Heart left ventricle (tissue), 16 donors: ENCODE data around the gene LPAR3. TPM values are rescaled to one million over a fixed set of nuclear protein-coding genes. Genes with fewer than 3 reads are reported as not detected.

Source experiments
- ATAC-seq, 4 donors: fragments of 200-7000 bp; cut with Tn5 transposase; one replicate each; pipeline ENCODE4 v1.9.1; 2020 to 2022; ENCODE audit warnings: moderate library complexity in 4 of 4, mild to moderate bottlenecking in 3 of 4, moderate number of reproducible peaks in 1 of 4
- DNase-seq, 5 donors: peaks; one replicate each; pipeline ENCODE4 v3.0.0-alpha.2; 2020
- H3K27ac ChIP-seq, 12 donors: fragments of 200-600 bp; sonication (generic) in 4 of 12; one replicate each; pipeline versions ENCODE4 v1.5.0 to v1.8.0; 2016 to 2022; ENCODE audit warnings: mild to moderate bottlenecking in 2 of 12
- H3K27me3 ChIP-seq, 9 donors: fragments of 200-600 bp; sonication (generic) in 2 of 9; one replicate each; pipeline versions ENCODE4 v1.5.1 to v1.8.0; 2016 to 2022; ENCODE audit warnings: mild to moderate bottlenecking in 3 of 9
- H3K36me3 ChIP-seq, 9 donors: fragments of 200-600 bp; sonication (generic) in 2 of 9; one replicate each; pipeline versions ENCODE4 v1.5.0 to v1.8.0; 2018 to 2022; ENCODE audit warnings: mild to moderate bottlenecking in 2 of 9
- H3K4me1 ChIP-seq, 12 donors: fragments of 200-600 bp; sonication (generic) in 4 of 12; one replicate each; pipeline versions ENCODE4 v1.5.0 to v1.8.0; 2016 to 2022; ENCODE audit warnings: mild to moderate bottlenecking in 3 of 12
- H3K4me3 ChIP-seq, 12 donors: fragments of 200-600 bp; sonication (generic) in 4 of 12; one replicate each; pipeline versions ENCODE4 v1.5.0 to v1.8.0; 2017 to 2022; ENCODE audit warnings: mild to moderate bottlenecking in 9 of 12, moderate library complexity in 4 of 12
- H3K9me3 ChIP-seq, 12 donors: fragments of 200-600 bp; sonication (generic) in 4 of 12; one replicate each; pipeline versions ENCODE4 v1.5.0 to v1.8.0; 2016 to 2022; ENCODE audit warnings: mild to moderate bottlenecking in 1 of 12
- POLR2A ChIP-seq, 2 donors: fragments of 450-650 bp; IDR thresholded peaks; one replicate each; pipeline ENCODE4 v1.6.1; 2017; ENCODE audit warnings: antibody characterized with exemption in 2 of 2, mild to moderate bottlenecking in 2 of 2, moderate library complexity in 2 of 2
- WGBS, 4 donors: extraction: QIAGEN DNeasy Blood & Tissue Kit in 2 of 4; methylation state at CpG; one replicate each; pipeline versions ENCODE4 v1.1.5 to v1.1.7; 2013 to 2018; 5-methylcytosine and 5-hydroxymethylcytosine counted together
- intact Hi-C, 10 donors: fragments of 100-400 bp; cut with DNase I; formaldehyde crosslinking; loops; one replicate each; pipeline versions ENCODE4 v1.11.1 to v1.14.2; 2022
- polyA plus RNA-seq, 2 donors: library from polyadenylated mRNA; stranded (reverse); fragments of 200-250 nt; gene quantifications; one replicate each; pipeline ENCODE4 v1.2.3, GENCODE V29; 2013
- total RNA-seq, 9 donors: library from RNA; depleted of rRNA in 2 of 9; stranded (reverse); fragments of >200 nt in 2 of 9; fragmentation: NEBNext Ultra II Directional in 3 of 9; extraction: Animal tissue kit (Norgen Biotek cat#: 25700) in 3 of 9; gene quantifications; one replicate each; pipeline versions ENCODE4 v1.1.0 to v1.2.4, GENCODE V29; 2016 to 2023
- TF ChIP-seq, protein P1 (sequence below), 12 donors: fragments of 200-600 bp; sonication (generic) in 4 of 12; IDR thresholded peaks; one replicate each; pipeline versions ENCODE4 v1.5.0 to v1.8.0; 2018 to 2022; ENCODE audit warnings: antibody characterized with exemption in 12 of 12, mild to moderate bottlenecking in 5 of 12
- donor health status: ischemic (EF 13 %, LVEDD 7.1; RV severe dilation, severe dysfunction).
- donor health status: healthy with polysubstance abuse.
- donor health status: DM: no; HTN: yes; CAD: no.
- donor health status: DM: no; HTN: no; CAD: no.
- donor health status: ischemic (EF 25% LVEDD 6.9; RV normal size, moderate dysfunction).
- donor health status: ischemic (EF 25% LVEDD 5.7; RV mildly dilated, moderate dysfunction).
- donor health status: healthy.
- donor health status: DM: yes; HTN: yes; CAD: no.
- donor health status: ischemic (EF 35%, LVEDD 5.7; RV mildly dilated, moderate dysfunction).
- donor health status: nonischemic (EF 11% LVEDD 7.7; RV severe dilation, severe dysfunction).
- donor health status: DM: yes; HTN: yes; CAD: no.
- donor health status: PGD.
- donor health status: ischemic (EF 29% LVEDD 5.4; RV normal size, mild dysfunction).
- donor health status: nonischemic (EF 23%, LVEDD 6.1; RV moderate dilation, normal function).

LPAR3 gene
- total and polyA plus RNA-seq, 11 donors: 5.9 to 25.0 (median 11.5) TPM

DNA sequence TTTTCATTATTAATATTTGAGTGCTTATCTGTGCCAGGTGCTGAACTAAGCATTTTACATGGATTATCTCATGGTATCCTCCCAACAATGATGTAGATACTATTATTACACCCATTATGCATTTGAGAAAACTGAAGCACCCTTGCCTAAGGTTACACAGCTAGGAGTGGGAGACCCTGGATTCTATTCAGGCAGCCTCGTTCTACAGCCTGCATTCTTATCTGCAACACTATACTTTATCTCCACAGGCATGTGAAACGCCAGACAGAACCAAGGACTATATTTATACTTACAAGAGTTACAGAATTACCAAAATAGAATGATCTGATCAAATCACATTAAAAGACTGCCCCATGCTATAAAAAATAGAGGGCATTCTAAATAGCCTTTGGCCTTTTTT is 22.4 kb downstream of the LPAR3 start:
- WGBS, 4 donors: 8 to 18% (median 8%) methylated on average over 2 of the region's 2 CpGs
- DNase-seq (no peak), ATAC-seq (peak; percentile 79 to 96 (median 88))
- Histone ChIP-seq H3K27me3 (peaks cover 0 to 3% (median 0%) of the 10 kb centered on the region in 9 donors), H3K27ac (peak overlapping the region in 3 of 12 donors; percentile 18 to 49 (median 38)), H3K4me3 (no peak overlapping the region), H3K4me1 (peaks cover 0 to 13% (median 0%) of the 10 kb centered on the region in 12 donors), H3K36me3 (no peaks in the 10 kb centered on the region), H3K9me3 (peaks cover 0 to 4% (median 0%) of the 10 kb centered on the region in 12 donors)
- TF ChIP-seq, protein P1, sequence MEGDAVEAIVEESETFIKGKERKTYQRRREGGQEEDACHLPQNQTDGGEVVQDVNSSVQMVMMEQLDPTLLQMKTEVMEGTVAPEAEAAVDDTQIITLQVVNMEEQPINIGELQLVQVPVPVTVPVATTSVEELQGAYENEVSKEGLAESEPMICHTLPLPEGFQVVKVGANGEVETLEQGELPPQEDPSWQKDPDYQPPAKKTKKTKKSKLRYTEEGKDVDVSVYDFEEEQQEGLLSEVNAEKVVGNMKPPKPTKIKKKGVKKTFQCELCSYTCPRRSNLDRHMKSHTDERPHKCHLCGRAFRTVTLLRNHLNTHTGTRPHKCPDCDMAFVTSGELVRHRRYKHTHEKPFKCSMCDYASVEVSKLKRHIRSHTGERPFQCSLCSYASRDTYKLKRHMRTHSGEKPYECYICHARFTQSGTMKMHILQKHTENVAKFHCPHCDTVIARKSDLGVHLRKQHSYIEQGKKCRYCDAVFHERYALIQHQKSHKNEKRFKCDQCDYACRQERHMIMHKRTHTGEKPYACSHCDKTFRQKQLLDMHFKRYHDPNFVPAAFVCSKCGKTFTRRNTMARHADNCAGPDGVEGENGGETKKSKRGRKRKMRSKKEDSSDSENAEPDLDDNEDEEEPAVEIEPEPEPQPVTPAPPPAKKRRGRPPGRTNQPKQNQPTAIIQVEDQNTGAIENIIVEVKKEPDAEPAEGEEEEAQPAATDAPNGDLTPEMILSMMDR (IDR thresholded peaks at IDR 0.05): no peak
- TF ChIP-seq POLR2A (IDR thresholded peaks at IDR 0.05): no peak
- intact Hi-C loops: no loop called here

DNA sequence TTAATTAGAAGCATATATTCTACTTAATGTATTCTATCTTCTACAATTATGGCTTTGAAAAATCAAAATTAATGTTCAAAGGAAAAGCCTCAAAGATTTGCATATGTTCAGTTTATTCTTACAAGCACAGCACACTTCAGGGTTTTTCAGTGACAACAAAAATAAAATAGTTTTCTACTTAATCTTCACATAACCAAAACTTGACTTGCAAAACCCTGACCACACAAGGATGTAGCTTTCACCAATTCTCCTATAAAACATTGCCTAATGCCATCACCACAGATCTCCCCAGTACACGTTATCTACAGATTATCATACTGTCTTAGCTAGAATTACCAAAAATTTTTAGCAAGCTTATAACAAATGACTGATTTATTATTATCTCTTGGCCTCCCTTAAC is 23.3 kb downstream of the LPAR3 start:
- peaks cover 0 to 3% (median 0%) of the 10 kb centered on the region in 9 donors for H3K27me3 ChIP-seq
- no peak for ATAC-seq
- H3K36me3 ChIP-seq: no peaks in the 10 kb centered on the region
- DNase-seq: no peak
- 77 to 87% (median 81%) methylated on average over 1 of the region's 1 CpG for WGBS, 4 donors
- no peak overlapping the region for H3K27ac ChIP-seq
- H3K4me3 ChIP-seq: no peak overlapping the region
- peaks cover 0 to 13% (median 0%) of the 10 kb centered on the region in 12 donors for H3K4me1 ChIP-seq
- intact Hi-C loops: no loop called here
- no peaks in the 10 kb centered on the region for H3K9me3 ChIP-seq
- TF ChIP-seq, protein P1 (IDR thresholded peaks at IDR 0.05): no peak
- TF ChIP-seq POLR2A (IDR thresholded peaks at IDR 0.05): no peak

DNA sequence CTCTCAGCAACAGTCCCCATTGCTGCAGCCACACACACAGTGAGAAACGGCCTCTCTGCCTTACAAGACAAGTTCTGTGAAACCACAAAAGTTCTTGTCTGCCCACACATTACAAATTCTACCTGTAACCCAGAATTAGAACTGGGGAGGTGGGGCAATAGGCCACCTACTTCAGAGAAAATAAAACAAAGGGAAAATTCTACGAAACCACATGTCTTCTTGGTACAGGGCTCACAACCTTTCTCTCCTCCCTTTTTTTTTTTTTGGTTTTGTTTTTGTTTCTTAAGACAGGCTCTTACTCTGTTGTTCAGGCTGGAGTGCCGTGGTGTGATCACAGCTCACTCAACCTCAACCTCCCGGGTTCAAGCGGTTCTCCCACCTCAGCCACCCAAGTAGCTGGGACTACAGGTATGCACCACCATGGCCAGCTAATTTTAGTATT is 30.2 kb downstream of the LPAR3 start:
- DNase-seq (no peak), ATAC-seq (no peak)
- Histone ChIP-seq H3K36me3 (no peaks in the 10 kb centered on the region), H3K27ac (no peak overlapping the region), H3K4me1 (peaks cover 0 to 7% (median 0%) of the 10 kb centered on the region in 12 donors), H3K4me3 (no peak overlapping the region), H3K9me3 (no peaks in the 10 kb centered on the region), H3K27me3 (no peaks in the 10 kb centered on the region)
- intact Hi-C loops: no loop called here
- TF ChIP-seq POLR2A (IDR thresholded peaks at IDR 0.05): no peak
- TF ChIP-seq, protein P1 (IDR thresholded peaks at IDR 0.05): no peak
- 71 to 86% (median 78%) methylated on average over 5 of the region's 5 CpGs for WGBS, 4 donors

DNA sequence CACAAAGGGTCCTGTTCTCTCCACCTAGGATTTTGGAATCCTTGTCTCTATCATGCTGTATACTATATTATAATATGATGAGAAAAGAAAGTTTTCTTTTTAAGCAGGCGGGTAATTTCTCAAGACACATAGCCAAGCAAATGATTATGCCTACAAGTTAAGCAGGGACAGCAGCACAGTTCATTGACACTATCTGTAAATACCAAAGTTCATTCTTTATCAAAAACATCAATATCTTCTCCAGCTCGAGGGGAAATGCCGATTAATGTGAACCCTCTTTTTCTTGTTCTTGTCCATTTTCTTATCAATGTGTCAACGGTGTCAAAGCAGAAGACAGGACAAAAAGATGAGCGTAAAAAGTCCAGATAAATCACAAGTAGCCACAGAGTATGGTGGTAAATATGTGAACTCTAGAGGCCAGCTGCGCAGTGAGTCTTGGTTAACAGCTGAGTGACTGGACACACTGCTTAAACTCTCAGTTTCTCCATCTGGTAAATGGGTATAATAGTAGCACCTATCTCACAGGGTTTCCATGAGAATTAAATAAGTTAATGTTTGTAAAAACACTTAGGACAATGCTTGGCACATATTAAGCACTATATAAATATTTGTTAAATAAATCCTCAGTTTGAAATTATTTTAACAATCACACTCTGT is 30.9 kb downstream of the LPAR3 start:
- intact Hi-C loops: no loop called here
- no peak overlapping the region for H3K4me3 ChIP-seq
- no peaks in the 10 kb centered on the region for H3K9me3 ChIP-seq
- no peak overlapping the region for H3K27ac ChIP-seq
- peaks cover 0 to 7% (median 0%) of the 10 kb centered on the region in 12 donors for H3K4me1 ChIP-seq
- TF ChIP-seq, protein P1 (IDR thresholded peaks at IDR 0.05): no peak
- no peak for TF ChIP-seq POLR2A (IDR thresholded peaks at IDR 0.05)
- WGBS, 4 donors: 56 to 65% (median 59%) methylated on average over 6 of the region's 6 CpGs
- no peaks in the 10 kb centered on the region for H3K27me3 ChIP-seq
- no peak for ATAC-seq
- no peak for DNase-seq
- no peaks in the 10 kb centered on the region for H3K36me3 ChIP-seq
